SU-DHL-6 (cell line): ENCODE results near the gene UCK2.

Experiments used
- H2AFZ ChIP-seq: fragments of 200-600 bp; sonication (generic); 2 replicates; pipeline ENCODE4 v1.6.1; 2014; ENCODE audit warnings: low read depth, mild to moderate bottlenecking, moderate library complexity, mixed read lengths, antibody characterized with exemption, low read length; ENCODE audit not compliant: severe bottlenecking
- H3F3A ChIP-seq: fragments of 200-600 bp; shearing (Covaris generic); 2 replicates; pipeline ENCODE4 v1.6.0; 2016; ENCODE audit warnings: antibody characterized with exemption, mild to moderate bottlenecking; ENCODE audit not compliant: insufficient read depth
- H3K27ac ChIP-seq: fragments of 200-600 bp; sonication (generic); 2 replicates; pipeline ENCODE4 v1.5.1; 2016; ENCODE audit warnings: low read depth, mild to moderate bottlenecking, low read length, moderate library complexity, mixed read lengths
- H3K27me3 ChIP-seq: fragments of 200-600 bp; sonication (generic), shearing (Covaris generic); 2 replicates; pipeline ENCODE4 v1.6.0; 2014; ENCODE audit warnings: mild to moderate bottlenecking, low read length
- H3K36me3 ChIP-seq: fragments of 200-600 bp; sonication (generic); 2 replicates; pipeline ENCODE4 v1.6.1; 2014; ENCODE audit warnings: mild to moderate bottlenecking, low read length, mixed read lengths
- H3K4me2 ChIP-seq: fragments of 300-600, 200-600 bp; shearing (Covaris generic), sonication (generic); 2 replicates; pipeline ENCODE4 v1.6.0; 2014; ENCODE audit warnings: low read length, low read depth, mild to moderate bottlenecking; ENCODE audit not compliant: poor library complexity, severe bottlenecking
- H3K4me3 ChIP-seq: fragments of 200-600 bp; sonication (generic); 2 replicates; pipeline ENCODE4 v1.5.1; 2014; ENCODE audit warnings: antibody characterized with exemption, low read length, mild to moderate bottlenecking, mixed read lengths; ENCODE audit not compliant: insufficient read depth, poor library complexity, severe bottlenecking
- H3K79me2 ChIP-seq: fragments of 200-600 bp; sonication (generic); 2 replicates; pipeline ENCODE4 v1.6.1; 2014; ENCODE audit warnings: mild to moderate bottlenecking, low read length, moderate library complexity; ENCODE audit not compliant: insufficient read depth
- H3K9ac ChIP-seq: fragments of 200-600 bp; sonication (generic); 2 replicates; pipeline ENCODE4 v1.7.0; 2014; ENCODE audit warnings: mild to moderate bottlenecking, low read length
- H3K9me2 ChIP-seq: fragments of 200-600 bp; sonication (generic); replicated peaks from 2 replicates; pipeline ENCODE4 v1.6.1; 2014; ENCODE audit warnings: low read length; ENCODE audit not compliant: insufficient read depth
- H3K9me3 ChIP-seq: fragments of 200-600 bp; sonication (generic); 2 replicates; pipeline ENCODE4 v1.6.1; 2014; ENCODE audit warnings: low read length, mixed read lengths; ENCODE audit not compliant: insufficient read depth
- H4K20me1 ChIP-seq: fragments of 200-600 bp; sonication (generic); 2 replicates; pipeline ENCODE4 v1.6.1; 2014; ENCODE audit warnings: low read depth, mild to moderate bottlenecking, antibody characterized with exemption, low read length, moderate library complexity, mixed read lengths
- CTCF ChIP-seq: fragments of 200-600 bp; sonication (generic); IDR thresholded peaks from one replicate; pipeline ENCODE4 v1.5.1; 2017; ENCODE audit warnings: antibody characterized with exemption, mild to moderate bottlenecking, low read length, moderate library complexity; ENCODE audit not compliant: insufficient read depth, poor library complexity, severe bottlenecking
- EZH2phosphoT487 ChIP-seq: fragments of 200-600 bp; sonication (generic), shearing (Covaris generic); conservative IDR thresholded peaks from 2 replicates; pipeline ENCODE4 v1.6.1; 2018; ENCODE audit warnings: mild to moderate bottlenecking, antibody characterized with exemption, low read length, moderate library complexity, mixed read lengths

The UCK2 gene

GRCh38 chr1:165845992-165846748, 18.8 kb downstream of the UCK2 start:
- H3K9me2 ChIP-seq = no peaks in the 10 kb centered on the region
- H3K27me3 ChIP-seq = no peaks in the 10 kb centered on the region
- no peaks in the 10 kb centered on the region for H3F3A ChIP-seq
- H3K79me2 ChIP-seq = peaks cover 98% of the 10 kb centered on the region
- TF ChIP-seq CTCF (no peak), EZH2phosphoT487 (no peak)
- no peaks in the 10 kb centered on the region for H3K9me3 ChIP-seq
- H3K9ac ChIP-seq = no peak overlapping the region
- H3K4me2 ChIP-seq = no peak overlapping the region
- H3K27ac ChIP-seq = no peak overlapping the region
- H3K4me3 ChIP-seq = no peak overlapping the region
- H3K36me3 ChIP-seq = no peaks in the 10 kb centered on the region
- peaks cover 37% of the 10 kb centered on the region; the same call in 1 of the 2 replicates for H4K20me1 ChIP-seq
- H2AFZ ChIP-seq = no peak overlapping the region

GRCh38 chr1:165847486-165847885, 20.1 kb downstream of the UCK2 start:
- Histone ChIP-seq H3K27ac (no peak overlapping the region), H3K79me2 (peaks cover 98% of the 10 kb centered on the region), H3K27me3 (no peaks in the 10 kb centered on the region), H3K4me3 (no peak overlapping the region), H4K20me1 (peaks cover 28% of the 10 kb centered on the region; the same call in 1 of the 2 replicates), H3K9me2 (no peaks in the 10 kb centered on the region), H3K4me2 (no peak overlapping the region), H3K9ac (no peak overlapping the region), H3K36me3 (no peaks in the 10 kb centered on the region), H2AFZ (no peak overlapping the region), H3K9me3 (no peaks in the 10 kb centered on the region), H3F3A (no peaks in the 10 kb centered on the region)
- TF ChIP-seq CTCF (no peak), EZH2phosphoT487 (no peak)

- TF ChIP-seq CTCF (no peak), EZH2phosphoT487 (no peak)
- Histone ChIP-seq H3K4me2 (no peak overlapping the region), H3K79me2 (peaks cover 98% of the 10 kb centered on the region), H3K9me2 (no peaks in the 10 kb centered on the region), H3K27me3 (no peaks in the 10 kb centered on the region), H3K9ac (no peak overlapping the region), H3K36me3 (no peaks in the 10 kb centered on the region), H3F3A (no peaks in the 10 kb centered on the region), H3K9me3 (no peaks in the 10 kb centered on the region), H3K4me3 (no peak overlapping the region), H3K27ac (no peak overlapping the region), H2AFZ (no peak overlapping the region), H4K20me1 (peaks cover 21% of the 10 kb centered on the region; the same call in 1 of the 2 replicates)
Measured at GRCh38 chr1:165849353-165850133, 22.1 kb downstream of the UCK2 start.
